HepG2 (cell line): ENCODE measurements around the gene TLCD5.

Source experiments
- ARNTL ChIP-seq: sonication (generic); formaldehyde crosslinking; IDR thresholded peaks from 2 replicates; pipeline ENCODE4 v1.4.0; 2020; ENCODE audit warnings: mild to moderate bottlenecking, missing genetic modification reagents
- ZNF552 ChIP-seq: sonication (generic); formaldehyde crosslinking; IDR thresholded peaks from 2 replicates; pipeline ENCODE4 v1.9.0; 2022; ENCODE audit warnings: missing genetic modification reagents, mild to moderate bottlenecking, borderline replicate concordance
- TF ChIP-seq, protein P1 (sequence below): sonication (generic); formaldehyde crosslinking; IDR thresholded peaks from 2 replicates; pipeline ENCODE4 v1.4.0; 2020; ENCODE audit warnings: missing genetic modification reagents, borderline replicate concordance

DNA sequence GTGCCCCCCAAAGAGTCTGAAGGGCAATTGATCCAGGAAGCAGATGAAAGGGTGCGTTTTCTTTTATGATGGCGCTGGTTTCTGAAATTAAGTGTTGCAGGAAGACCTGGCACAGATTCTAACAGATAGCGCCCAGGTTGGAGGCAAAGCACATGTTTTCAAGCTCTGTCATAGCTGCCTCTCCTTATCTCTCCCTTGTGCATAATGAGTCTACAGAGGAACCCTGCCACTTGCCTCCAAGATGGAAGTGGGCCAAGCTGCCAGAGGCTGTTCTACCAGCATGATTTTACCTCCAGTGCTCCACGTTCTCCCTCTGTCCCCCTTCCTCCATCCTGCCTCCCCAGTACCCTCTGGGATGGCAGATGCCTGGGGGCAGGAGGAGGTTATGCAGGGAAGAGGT, 30.0 kb upstream of the TLCD5 start:
- TF ChIP-seq, protein P1, sequence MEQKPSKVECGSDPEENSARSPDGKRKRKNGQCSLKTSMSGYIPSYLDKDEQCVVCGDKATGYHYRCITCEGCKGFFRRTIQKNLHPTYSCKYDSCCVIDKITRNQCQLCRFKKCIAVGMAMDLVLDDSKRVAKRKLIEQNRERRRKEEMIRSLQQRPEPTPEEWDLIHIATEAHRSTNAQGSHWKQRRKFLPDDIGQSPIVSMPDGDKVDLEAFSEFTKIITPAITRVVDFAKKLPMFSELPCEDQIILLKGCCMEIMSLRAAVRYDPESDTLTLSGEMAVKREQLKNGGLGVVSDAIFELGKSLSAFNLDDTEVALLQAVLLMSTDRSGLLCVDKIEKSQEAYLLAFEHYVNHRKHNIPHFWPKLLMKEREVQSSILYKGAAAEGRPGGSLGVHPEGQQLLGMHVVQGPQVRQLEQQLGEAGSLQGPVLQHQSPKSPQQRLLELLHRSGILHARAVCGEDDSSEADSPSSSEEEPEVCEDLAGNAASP (CRISPR knock-in tag) = no peak
- no peak for TF ChIP-seq ARNTL (CRISPR knock-in tag)
- no peak for TF ChIP-seq ZNF552
